Mucosa of descending colon (tissue), 3 donors: Measurements from ENCODE around the gene AGBL5. TPM values are rescaled to one million over a fixed set of nuclear protein-coding genes. Genes with fewer than 3 reads are reported as not detected.

Experiments
- ATAC-seq: fragments of 200-7000 bp; cut with Tn5 transposase; one replicate; pipeline ENCODE4 v1.9.1; 2020; ENCODE audit warnings: mild to moderate bottlenecking, moderate library complexity
- DNase-seq, 3 donors: peaks; one replicate each; pipeline ENCODE4 v3.0.0-alpha.2; 2020
- H3K36me3 ChIP-seq: fragments of 200-600 bp; one replicate; pipeline ENCODE4 v1.8.0; 2021; ENCODE audit warnings: low read depth, mild to moderate bottlenecking
- H3K4me1 ChIP-seq: fragments of 200-600 bp; one replicate; pipeline ENCODE4 v1.8.0; 2021; ENCODE audit warnings: low read depth, mild to moderate bottlenecking
- H3K4me3 ChIP-seq: fragments of 200-600 bp; one replicate; pipeline ENCODE4 v1.8.0; 2021; ENCODE audit warnings: mild to moderate bottlenecking
- H3K9me3 ChIP-seq: fragments of 200-600 bp; one replicate; pipeline ENCODE4 v1.8.0; 2021; ENCODE audit warnings: mild to moderate bottlenecking
- intact Hi-C, 2 donors: fragments of 100-400 bp; cut with DNase I in 1 of 2; cut with micrococcal nuclease in 1 of 2; formaldehyde crosslinking; loops; one replicate each; pipeline versions ENCODE4 v1.11.0 to v1.11.1; 2022; cut with DNase I, micrococcal nuclease
- total RNA-seq, 3 donors: library from RNA; stranded (reverse); fragmentation: NEBNext Ultra II Directional in 2 of 3; extraction: Animal tissue kit (Norgen Biotek cat#: 25700) in 2 of 3; gene quantifications; one replicate each; pipeline versions ENCODE4 v1.2.1 to v1.2.4, GENCODE V29; 2021 to 2023
- TF ChIP-seq, protein P1 (sequence below): fragments of 200-600 bp; IDR thresholded peaks from one replicate; pipeline ENCODE4 v1.8.0; 2022; ENCODE audit warnings: antibody characterized with exemption, mild to moderate bottlenecking
- donor health status: DM: no; HTN: no; CAD: no; lungs with moderate emphysema.
- donor health status: DM: no; HTN: no; CAD: no.
- donor health status: DM: no; HTN: yes; CAD: no.

Gene AGBL5
- total RNA-seq, 3 donors from 2014 or later, result 16.7 to 20.0 (median 19.2) TPM

DNA sequence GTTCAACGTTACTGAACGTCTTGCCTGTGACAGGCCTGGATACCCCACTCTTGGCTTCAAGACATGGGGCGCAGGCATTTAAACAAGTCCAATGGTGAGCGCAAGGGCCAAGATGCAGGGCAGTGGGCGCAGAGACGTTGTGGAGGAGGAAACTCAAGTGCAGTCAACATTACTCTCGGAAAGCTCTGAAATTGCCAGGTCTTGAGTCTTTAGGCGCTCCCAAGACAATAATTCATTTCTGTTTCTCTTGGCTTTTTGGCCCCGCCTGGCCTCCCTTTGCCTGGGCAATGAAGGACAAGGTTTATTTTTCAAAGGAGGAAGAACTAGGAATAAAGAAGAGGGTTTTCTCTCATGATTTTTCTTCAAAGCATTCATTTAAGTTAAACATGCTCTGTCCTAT is 32.0 kb upstream of the AGBL5 start:
- H3K9me3 ChIP-seq, result no peaks in the 10 kb centered on the region
- peaks cover 24% of the 10 kb centered on the region for H3K4me1 ChIP-seq

DNA sequence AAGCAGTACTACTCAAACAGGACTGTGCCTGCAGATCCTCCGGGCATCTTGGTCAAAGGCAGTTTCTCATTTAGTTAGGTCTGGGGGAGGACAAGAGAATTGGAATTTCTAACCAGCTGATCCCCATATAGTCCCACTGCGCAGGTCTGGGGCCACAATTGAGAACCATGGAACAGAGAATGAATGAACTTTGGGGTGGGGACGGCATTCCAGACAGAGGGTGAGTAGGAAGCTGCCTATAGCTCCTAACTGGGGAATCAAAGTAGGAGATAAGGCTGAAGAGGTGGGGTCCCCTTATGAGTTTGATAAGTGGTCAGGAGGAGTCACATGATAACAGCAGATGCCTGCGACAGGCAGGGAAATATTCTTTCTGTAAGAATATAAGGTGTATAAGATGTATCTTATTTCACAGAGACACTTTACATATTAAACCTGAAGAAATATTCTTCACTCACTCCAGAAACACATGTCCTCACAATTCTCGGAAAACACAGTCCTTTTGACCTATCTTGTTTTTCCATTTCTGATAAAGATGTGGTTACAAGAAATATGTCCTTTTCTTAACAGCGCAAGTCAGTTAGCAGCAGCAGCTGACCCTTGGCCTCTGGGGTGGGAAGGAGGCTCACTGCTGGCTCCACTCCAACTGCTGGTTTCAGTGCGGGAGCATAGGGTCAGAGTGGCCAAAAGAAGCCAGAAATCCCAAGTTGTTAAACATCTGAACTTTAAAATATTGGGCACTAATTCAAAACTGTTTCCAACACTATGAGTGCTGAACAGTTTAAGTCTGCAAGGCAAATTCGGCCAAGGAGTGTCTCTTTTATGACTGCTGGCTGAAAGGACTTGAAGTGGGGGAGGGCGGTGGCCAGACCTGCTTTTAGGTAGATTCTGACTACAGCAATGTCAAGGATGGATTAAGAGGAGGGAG is 31.3 kb upstream of the AGBL5 start:
- intact Hi-C loops, result loop anchor here (5.0 to 10.0 kb wide), 2 partner anchors 55 to 58 kb away; no protein-coding TSS in a partner anchor

More for the DNA sequence above, 32.0 kb upstream of the AGBL5 start:
- Histone ChIP-seq H3K36me3 (no peaks in the 10 kb centered on the region), H3K4me3 (no peak overlapping the region)
- TF ChIP-seq, protein P1, sequence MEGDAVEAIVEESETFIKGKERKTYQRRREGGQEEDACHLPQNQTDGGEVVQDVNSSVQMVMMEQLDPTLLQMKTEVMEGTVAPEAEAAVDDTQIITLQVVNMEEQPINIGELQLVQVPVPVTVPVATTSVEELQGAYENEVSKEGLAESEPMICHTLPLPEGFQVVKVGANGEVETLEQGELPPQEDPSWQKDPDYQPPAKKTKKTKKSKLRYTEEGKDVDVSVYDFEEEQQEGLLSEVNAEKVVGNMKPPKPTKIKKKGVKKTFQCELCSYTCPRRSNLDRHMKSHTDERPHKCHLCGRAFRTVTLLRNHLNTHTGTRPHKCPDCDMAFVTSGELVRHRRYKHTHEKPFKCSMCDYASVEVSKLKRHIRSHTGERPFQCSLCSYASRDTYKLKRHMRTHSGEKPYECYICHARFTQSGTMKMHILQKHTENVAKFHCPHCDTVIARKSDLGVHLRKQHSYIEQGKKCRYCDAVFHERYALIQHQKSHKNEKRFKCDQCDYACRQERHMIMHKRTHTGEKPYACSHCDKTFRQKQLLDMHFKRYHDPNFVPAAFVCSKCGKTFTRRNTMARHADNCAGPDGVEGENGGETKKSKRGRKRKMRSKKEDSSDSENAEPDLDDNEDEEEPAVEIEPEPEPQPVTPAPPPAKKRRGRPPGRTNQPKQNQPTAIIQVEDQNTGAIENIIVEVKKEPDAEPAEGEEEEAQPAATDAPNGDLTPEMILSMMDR, result no peak
- ATAC-seq (no peak), DNase-seq (no peak)
- intact Hi-C loops, result loop anchor here (5.0 to 10.0 kb wide), 2 partner anchors 55 to 57 kb away; no protein-coding TSS in a partner anchor

DNA sequence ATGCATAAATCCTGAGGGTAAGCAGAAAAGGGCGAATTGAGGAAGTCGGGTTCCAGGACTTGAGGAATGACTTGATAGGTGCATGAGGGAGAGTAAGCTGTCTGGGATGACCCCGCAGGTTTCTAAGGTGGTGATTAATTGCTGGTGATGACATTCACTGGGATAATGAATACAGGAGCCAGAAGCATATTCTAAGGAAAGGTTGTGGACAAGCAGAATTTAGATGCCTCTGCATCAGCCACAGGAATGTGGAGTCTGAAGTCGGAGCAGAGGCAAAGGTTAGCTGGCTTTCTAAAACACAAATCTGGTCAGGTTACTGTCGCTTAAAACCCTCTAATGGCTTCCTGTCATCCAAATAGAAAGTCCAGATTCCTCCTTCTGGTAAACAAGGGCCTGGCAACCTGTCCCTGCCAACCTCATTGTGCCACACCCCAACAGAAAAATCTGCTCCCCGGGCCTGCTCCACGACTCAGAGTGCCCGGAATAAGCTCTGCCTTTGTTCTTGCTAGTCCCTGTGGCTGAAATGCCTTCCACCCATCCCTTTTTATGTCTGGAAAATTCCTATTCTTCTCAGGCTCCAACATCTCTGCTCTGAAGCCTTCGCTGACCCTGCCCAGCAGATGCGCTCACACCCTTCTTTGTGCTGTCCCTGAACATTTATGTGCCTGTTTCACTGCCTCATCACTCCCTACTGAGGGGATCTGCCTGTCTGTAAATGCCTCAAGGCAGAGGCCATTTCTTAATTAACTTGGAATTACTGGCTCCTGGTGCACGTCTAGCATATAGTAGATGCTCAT is 30.0 kb upstream of the AGBL5 start:
- H3K4me3 ChIP-seq, result no peak overlapping the region
- TF ChIP-seq, protein P1, result no peak
- intact Hi-C loops, result no loop called here
- DNase-seq, result peak in 2 of 3 donors; percentile 72
- H3K36me3 ChIP-seq, result no peaks in the 10 kb centered on the region
- no peaks in the 10 kb centered on the region for H3K9me3 ChIP-seq
- peak; percentile 82 for ATAC-seq
- peaks cover 18% of the 10 kb centered on the region for H3K4me1 ChIP-seq

More for the DNA sequence above, 31.3 kb upstream of the AGBL5 start:
- Histone ChIP-seq H3K36me3 (no peaks in the 10 kb centered on the region), H3K9me3 (no peaks in the 10 kb centered on the region), H3K4me1 (peaks cover 24% of the 10 kb centered on the region), H3K4me3 (no peak overlapping the region)
- DNase-seq (peak; percentile 71 to 73 (median 71)), ATAC-seq (peak; percentile 47)
- TF ChIP-seq, protein P1, result no peak

DNA sequence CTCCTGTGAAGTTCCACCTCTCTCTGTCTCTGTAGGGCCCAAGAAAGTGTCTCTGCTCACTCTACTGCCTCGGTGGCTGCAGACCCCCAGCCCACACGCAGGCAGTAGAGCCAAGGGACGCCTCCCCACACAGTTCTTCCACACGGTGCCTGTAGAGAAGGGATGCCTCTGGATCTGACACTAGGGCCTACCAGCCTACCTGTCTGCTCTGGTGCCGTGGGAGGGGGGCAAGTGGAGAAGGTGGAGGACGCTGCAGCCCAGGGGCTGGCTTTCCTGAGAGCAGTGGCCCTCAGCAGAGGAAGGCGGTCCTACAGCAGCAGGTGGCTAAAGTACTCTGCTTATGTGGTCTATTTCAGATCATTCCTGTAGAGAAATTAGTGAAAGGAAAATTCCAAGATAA is 27.7 kb upstream of the AGBL5 start:
- intact Hi-C loops, result no loop called here
- Histone ChIP-seq H3K36me3 (no peaks in the 10 kb centered on the region), H3K4me3 (no peak overlapping the region), H3K9me3 (no peaks in the 10 kb centered on the region), H3K4me1 (peaks cover 18% of the 10 kb centered on the region)
- DNase-seq, result no peak
- TF ChIP-seq, protein P1, result no peak
- ATAC-seq, result no peak

DNA sequence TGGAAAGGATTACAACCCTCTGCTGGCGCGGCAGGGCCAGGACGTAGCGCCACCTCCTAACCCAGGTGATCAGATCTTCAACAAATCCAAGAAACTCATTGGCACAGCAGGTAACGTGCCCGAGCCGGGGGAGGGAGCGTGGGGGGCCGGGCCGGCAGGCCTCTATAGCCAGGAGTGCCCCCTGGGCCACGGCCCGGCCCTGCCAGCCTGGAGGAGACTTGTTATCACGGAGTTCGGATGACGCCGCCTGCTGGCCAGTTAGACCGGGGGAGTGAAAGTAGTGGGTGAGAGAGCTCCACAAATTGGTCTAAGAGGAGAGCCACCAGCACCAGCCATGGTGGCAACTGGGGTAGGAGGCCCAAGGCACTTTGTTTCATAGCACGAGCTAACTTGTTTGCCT is 27.3 kb upstream of the AGBL5 start:
- Histone ChIP-seq H3K36me3 (no peaks in the 10 kb centered on the region), H3K4me1 (peaks cover 18% of the 10 kb centered on the region), H3K9me3 (no peaks in the 10 kb centered on the region), H3K4me3 (no peak overlapping the region)
- DNase-seq (no peak), ATAC-seq (no peak)
- intact Hi-C loops, result no loop called here
- TF ChIP-seq, protein P1, result no peak
